ENCODE data around the gene AVP.
A peak's percentile ranks its signal among the peaks of the same experiment; 100 is the strongest.

The AVP gene

DNA sequence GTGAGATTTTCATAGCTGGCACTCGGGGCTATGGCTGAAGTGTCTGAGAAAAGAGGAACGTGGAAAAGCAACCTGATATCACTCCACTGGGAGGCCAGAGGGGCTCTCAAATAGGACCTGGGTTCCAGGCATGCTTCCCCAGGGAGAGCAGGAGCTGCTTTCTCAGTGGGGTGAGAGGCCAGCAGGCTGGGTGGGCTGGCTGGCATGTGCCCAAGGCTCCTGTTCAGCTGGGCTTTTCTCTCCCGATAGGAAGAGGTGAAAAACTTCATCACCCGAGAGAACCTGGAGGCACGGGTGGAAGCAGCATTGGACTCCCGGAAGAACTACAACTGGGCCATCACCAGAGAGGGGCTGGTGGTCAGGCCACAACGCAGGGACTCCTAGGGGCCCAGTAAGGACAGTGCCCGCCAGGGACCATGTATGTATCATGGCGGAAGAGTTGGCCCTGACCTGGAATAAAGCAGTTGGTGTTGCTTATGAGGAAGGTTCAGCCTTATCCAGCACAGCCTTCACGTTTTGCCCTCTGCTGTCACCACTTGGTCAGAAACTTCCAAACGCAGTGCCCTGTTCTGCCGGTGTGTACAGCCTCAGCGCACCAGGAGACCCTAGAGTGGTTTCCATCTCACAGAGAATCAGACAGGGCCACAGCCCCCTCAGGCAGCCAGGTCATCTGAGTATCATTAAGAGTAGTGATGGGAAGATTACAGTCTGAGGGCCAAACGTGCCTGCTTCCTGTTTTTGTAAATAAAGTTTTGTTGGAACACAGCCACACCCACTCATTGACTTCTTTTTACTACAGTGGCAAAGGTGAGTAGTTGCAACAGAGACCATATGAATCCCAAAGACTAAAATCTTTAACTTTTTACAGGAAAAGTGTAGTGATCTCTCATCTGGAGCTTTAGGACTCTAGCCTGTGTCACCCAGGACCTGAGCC is 36.8 kb downstream of the AVP start:
- no peak for DNase-seq (ENCODE audit: low spot score)

DNA sequence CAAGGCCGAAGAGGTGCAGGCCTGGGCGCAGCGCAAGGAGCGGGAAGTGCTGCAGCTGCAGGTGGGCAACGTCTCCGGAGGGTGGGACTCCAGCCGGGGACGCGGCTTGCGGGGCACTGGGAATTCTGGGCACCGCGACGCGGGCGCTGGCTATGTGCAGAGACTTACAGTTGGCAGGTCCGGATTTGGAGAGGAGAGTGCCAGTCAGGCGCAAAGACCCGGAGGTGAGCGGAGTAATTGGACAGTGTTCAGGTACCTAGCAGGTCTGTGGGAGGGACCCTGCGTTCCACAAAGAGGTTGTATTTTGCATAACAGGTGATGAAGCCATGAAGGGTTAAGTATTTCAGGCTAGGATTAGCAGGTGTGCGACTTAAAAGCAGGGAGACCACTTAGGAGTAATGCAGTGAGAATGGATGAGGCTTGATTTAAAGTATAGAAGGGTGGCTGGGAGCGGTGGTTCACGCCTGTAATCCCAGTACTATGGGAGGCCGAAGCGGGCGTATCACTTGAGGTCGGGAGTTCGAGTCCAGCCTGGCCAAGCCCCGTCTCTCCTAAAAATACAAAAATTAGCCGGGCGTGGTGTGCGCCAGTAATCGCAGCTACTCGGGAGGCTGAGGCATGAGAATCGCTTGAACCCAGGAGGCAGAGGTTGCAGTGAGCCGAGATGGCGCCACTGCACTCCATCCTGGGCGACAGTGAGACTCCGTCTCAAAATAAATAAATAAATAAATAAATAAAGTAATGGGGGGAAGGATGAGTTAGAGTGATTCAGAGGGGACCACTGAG is 37.7 kb downstream of the AVP start:
- DNase-seq (ENCODE audit: low spot score), result no peak

DNA sequence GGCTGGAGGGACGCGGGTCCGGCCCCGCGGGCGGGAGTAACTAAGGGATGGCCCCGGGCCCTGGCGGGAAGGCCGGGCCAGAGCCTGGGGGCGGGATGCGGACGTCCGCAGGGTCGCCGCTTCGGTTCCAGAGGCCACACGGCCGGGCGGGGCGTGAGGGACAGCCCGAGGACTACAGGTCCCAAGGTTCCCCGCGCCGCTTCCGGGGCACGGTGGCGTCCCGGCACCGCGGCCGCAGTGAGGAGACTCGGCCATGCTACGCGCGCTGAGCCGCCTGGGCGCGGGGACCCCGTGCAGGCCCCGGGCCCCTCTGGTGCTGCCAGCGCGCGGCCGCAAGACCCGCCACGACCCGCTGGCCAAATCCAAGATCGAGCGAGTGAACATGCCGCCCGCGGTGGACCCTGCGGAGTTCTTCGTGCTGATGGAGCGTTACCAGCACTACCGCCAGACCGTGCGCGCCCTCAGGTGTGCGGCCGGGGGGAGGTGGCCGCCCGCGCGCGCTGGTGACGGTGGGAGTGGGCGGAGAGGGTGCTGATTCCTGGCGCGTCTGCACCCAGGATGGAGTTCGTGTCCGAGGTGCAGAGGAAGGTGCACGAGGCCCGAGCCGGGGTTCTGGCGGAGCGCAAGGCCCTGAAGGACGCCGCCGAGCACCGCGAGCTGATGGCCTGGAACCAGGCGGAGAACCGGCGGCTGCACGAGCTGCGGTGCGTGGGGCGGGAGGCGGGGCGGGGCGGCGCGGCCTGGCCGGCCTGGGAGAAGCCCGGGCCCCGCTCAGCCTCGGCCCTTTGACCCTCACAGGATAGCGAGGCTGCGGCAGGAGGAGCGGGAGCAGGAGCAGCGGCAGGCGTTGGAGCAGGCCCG is 38.5 kb downstream of the AVP start, which contains the start of gene MRPS26:
Gene MRPS26, plus strand, starts transcription at position 237 of the 861 bp plus-strand sequence. Its CDS starts 17 bp downstream, at position 254.
- DNase-seq (ENCODE audit: low spot score), result peak; percentile 82

DNA sequence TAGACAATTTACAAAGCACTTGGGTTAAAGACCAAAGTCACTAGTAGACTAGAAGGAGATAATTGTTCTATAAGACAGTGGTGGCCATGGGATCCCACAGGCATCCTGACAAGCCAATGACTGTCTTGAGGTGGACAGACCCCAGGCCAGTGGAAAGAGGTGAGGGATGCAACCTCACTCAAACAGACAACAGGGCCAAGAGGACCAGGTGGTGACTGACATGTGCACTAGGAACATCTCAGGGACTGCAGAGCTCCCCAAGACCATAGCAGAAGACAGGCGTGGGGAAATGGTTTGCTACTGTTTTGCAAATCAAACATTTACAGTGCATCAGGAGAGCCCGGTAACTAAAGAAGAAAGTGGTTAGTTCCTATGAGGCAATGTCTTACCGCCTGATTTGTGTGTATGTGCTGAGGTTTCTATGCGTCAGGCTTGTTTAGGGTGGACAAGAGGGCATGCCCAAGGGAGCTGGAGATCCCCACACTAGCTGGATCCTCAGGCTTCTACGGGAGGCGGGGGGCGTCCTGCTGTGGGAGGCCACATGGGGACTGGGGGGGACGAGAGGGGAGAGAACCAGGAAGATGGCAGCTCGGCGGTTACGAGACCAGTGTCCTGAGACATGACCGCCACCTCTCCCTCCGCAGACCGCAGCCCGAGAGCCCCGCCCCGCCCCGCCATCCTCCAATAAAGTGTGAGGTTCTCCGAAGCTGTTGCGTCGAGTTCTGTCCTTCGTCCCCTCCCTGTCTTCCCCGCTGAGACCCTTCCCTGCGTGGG is 39.3 kb downstream of the AVP start:
- no peak for DNase-seq (ENCODE audit: low spot score)

DNA sequence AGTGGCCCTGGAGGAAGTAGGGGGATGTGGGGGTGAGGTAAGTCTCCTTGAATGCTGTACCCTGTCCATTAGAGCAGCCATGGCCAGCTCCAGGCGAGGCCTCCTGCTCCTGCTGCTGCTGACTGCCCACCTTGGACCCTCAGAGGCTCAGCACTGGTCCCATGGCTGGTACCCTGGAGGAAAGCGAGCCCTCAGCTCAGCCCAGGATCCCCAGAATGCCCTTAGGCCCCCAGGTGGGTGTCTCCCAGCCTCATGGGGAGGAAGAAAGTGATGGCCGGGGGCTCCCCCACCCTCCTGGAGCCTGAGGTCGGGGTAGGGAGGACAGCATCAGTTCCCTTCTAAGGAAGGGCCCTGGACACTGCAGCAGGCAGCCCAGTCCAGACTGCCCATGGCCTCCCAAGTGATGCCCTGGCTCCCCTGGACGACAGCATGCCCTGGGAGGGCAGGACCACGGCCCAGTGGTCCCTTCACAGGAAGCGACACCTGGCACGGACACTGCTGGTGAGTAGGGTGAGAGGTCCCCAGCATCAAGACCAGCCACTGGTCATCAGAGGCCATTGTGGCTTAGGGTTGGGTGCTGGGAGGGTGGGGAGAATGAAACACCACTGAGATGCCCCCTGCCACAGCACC is 40.1 kb downstream of the AVP start:
- DNase-seq (ENCODE audit: low spot score), result no peak

DNA sequence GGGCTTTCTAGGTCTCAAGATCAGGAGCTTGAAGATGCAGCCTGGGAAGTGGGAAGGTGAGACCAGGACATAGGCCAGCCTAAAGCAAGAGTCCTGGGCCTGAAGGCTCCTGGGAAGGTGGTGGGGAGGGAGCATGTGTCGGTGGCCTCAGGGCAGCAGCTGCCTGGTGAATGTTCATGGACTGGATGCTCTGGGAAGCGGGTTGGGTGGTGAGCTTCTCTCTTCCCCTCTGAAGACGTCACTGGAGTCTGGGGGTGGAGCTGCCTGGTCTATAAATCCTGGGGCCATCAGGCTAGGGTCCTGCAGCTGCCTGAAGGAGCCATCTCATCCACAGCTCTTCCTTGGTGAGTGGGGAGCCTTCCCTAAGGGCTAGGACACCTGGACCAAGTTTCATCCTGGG is 41.2 kb downstream of the AVP start, which contains the start of gene GNRH2:
Gene GNRH2, plus strand, starts transcription at position 301 of the 400 bp plus-strand sequence. CDS start 793 bp downstream, outside the sequence.
- DNase-seq (ENCODE audit: low spot score), result no peak

DNA sequence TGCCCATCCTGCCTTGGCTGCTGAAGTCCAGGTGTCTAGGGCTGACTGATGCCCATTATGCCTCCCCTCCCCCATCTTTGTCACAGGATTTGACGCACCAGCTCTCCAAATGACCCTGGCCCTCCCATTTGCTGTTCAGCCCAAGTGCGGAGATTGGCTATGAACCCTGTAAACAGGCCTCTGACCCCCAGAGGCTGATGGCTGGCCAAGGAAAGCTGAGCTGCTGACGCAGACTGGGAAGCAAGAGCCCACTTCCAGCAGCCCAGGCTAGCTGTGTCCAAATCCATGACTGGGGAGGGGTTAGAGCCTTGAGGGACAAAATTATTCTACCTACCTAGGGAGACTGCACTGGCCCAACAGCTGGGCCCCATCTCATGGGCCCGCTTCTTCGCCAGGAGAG is 41.9 kb downstream of the AVP start:
- no peak for DNase-seq (ENCODE audit: low spot score)

DNA sequence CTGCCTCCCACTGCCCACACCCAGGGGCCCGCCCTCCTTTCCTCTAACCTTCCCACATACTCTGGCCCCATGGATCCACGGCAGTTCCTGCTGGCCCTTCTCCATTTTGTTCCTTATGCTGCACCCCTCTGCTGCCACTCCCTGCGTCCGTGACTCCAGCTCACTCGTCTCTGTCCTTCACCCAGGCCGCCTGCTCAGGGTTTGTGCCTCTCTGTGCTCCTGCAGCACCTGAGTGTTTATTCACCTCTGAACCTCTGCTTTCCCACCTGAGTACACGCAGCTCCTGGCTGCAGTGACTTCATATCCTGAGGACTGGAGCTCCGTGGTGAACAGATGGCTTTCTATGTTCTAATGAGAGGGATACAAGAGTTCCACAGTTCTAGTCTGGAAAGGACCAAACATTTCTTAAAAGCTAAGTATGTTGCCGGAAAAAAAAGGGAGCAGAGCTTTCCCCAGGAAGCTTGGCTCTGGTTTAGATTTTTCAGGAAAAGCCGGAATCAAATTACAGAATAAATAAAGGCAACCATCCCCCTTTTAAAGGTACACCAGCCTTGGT is 42.6 kb downstream of the AVP start:
- no peak for DNase-seq (ENCODE audit: low spot score)

DNA sequence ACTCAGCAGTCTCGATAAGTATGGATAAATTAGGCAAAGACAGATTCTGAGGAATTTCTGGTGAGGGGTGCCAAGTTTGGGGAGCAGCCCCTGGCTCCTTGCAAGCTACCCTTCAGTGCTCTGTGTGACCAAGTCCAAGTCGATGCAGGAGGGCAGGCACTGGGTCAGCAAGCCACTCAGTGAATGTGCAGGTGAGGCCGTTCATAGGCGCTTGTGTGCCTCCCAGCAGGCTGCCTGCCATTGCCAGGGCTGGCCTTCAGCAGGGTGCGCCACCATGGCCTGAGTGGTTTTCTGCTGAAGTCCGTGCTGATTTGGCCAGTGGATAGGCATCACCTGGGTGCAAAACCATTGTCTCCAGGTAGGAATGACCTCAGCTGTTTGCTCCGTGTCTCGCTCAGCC is 44.4 kb downstream of the AVP start:
- no peak for DNase-seq (ENCODE audit: low spot score)

DNA sequence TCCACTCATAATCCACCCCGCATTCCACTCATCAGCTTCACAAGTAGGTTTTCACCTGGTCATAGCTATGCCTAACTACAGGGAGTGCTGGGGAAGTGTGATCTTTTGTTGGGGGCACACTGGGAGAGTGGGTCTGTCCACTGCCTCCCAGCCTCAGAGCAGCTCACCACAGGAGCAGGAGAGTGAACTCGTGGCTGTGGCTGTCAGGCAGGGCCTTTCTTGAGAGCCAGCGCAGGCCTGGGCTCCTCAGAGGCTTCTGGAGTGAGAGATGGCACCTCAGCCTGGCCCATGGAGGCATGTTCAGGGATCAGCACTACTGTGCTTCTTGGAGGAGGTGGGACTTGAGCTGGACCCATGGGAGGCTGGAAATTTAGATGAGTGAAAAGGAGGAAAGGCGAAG is 45.1 kb downstream of the AVP start:
- no peak for DNase-seq (ENCODE audit: low spot score)

DNA sequence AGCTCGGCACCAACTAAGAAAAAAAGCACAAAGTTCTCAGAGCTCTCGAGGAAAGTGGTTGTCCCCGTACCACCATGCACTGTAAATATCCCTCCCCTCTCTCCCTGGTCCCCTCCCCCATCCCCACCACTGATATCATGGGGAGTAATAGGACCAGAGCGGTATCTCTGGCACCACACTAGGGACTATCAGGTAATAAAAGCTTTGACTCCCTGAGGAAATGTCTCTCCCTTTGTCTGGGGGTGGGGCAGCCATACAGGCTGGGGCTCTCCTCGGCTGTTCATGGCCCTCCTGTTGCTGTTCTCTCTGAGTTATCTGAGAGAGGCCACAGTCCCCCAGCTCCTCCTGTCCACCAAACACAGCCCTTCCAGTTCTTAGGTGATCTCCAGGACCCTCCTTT is 46.1 kb downstream of the AVP start:
- DNase-seq (ENCODE audit: low spot score), result no peak

DNA sequence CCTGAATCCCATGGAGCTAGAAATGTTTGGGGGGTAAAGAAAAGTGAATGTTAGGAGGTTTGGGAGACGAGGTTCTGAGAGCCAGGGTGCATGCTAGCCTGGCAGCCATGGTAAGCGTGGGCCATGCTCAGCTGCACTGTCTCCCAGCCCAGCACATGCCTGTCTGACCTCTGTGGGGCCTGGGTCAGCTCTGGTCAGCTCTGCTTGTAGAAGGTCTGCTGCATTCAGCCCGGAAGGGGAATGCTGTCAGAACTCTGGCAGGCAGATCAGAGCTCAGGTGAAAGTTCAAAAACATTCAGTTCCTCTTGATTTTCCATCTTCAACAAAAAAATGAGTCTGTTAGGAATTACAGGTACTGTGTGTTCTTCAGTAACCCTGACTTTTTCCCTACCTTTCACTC is 46.9 kb downstream of the AVP start:
- DNase-seq (ENCODE audit: low spot score), result no peak

DNA sequence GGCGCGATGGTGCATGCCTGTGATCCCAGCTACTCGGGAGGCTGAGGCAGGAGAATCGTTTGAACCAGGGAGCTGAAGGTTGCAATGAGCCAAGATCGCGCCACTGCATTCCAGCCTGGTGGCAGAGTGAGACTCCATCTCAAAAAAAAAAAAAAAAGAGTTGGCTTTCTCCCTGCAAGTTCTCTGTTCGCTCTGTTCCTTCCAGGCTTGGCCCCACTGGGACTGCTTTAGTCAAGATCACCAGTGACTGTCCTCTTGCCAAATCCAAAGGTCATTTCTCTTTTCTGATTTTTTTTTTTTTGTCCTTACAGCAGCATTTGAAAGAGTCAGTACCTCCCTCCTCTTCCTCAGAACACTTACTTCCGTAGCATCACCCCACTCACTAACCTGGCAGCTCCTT is 51.9 kb downstream of the AVP start:
- DNase-seq (ENCODE audit: low spot score), result peak; percentile 30

Measured in pons (tissue), 1 donor.